B cell (primary cell): ENCODE data around the gene SLC5A10.

Experiments
- CTCF ChIP-seq: fragments of 200-600 bp; IDR thresholded peaks from one replicate; pipeline ENCODE4 v1.8.0; 2022; ENCODE audit warnings: antibody characterized with exemption, mild to moderate bottlenecking
- EZH2 ChIP-seq: IDR thresholded peaks from 2 replicates; pipeline ENCODE4 v1.6.1; 2012; ENCODE audit warnings: borderline replicate concordance, low read depth, mild to moderate bottlenecking, moderate library complexity, low read length; ENCODE audit not compliant: insufficient read depth, poor library complexity, severe bottlenecking

GRCh38 chr17:18960803-18961511, 9.0 kb downstream of the SLC5A10 start:
- TF ChIP-seq CTCF = peak; percentile 92
- no peak for TF ChIP-seq EZH2
